Upper lobe of left lung (tissue), 4 donors: Measurements from ENCODE around the gene KRT33B.
"Not testable (repeated sequence)": the region's sequence is repeated elsewhere in the genome, so short reads cannot be mapped to it uniquely, and the experiment has no call there.

Experiments used
- CTCF ChIP-seq, 6 experiments: fragments of 450-650 bp in 4 of 6; fragments of 200-600 bp in 2 of 6; sonication (generic) in 2 of 6; IDR thresholded peaks; one replicate each; pipeline ENCODE4 v1.5.1; 2016 to 2019; ENCODE audit warnings: antibody characterized with exemption in 6 of 6
- EP300 ChIP-seq, 4 donors: sonication (generic); formaldehyde crosslinking; IDR thresholded peaks; one replicate each; pipeline ENCODE4 v1.5.1; 2017; ENCODE audit warnings: antibody characterized with exemption in 4 of 4, control low read depth in 2 of 4
- POLR2A ChIP-seq, 4 donors: fragments of 450-650 bp; IDR thresholded peaks; one replicate each; pipeline ENCODE4 v1.5.1; 2016 to 2017; ENCODE audit warnings: antibody characterized with exemption in 4 of 4, mild to moderate bottlenecking in 2 of 4
- POLR2AphosphoS5 ChIP-seq, 2 donors: sonication (generic); formaldehyde crosslinking; IDR thresholded peaks; one replicate each; pipeline ENCODE4 v1.5.1; 2017; ENCODE audit warnings: antibody characterized with exemption in 2 of 2

GRCh38 chr17:41395044-41395443, 25.4 kb upstream of the KRT33B start:
- TF ChIP-seq EP300, POLR2AphosphoS5, CTCF, POLR2A (IDR thresholded peaks at IDR 0.05): not testable (repeated sequence)
